IMR-90 (cell line): Measurements from ENCODE around the gene RAD18.
A peak's percentile ranks its signal among the peaks of the same experiment; 100 is the strongest.

Experiments used
- BHLHE40 ChIP-seq: fragments of 150-350 bp; IDR thresholded peaks from 2 replicates; pipeline ENCODE4 v1.6.1; 2016; ENCODE audit warnings: mild to moderate bottlenecking, low read depth, low read length
- CEBPB ChIP-seq: IDR thresholded peaks from 2 replicates; pipeline ENCODE4 v1.6.1; 2012; ENCODE audit warnings: low read depth, low read length, improper control_type of control experiment
- MAZ ChIP-seq: IDR thresholded peaks from 2 replicates; pipeline ENCODE4 v1.6.1; 2012; ENCODE audit warnings: low read depth, mild to moderate bottlenecking, low read length, improper control_type of control experiment, moderate library complexity, borderline replicate concordance
- POLR2A ChIP-seq: IDR thresholded peaks from 2 replicates; pipeline ENCODE4 v1.6.1; 2012; ENCODE audit warnings: mild to moderate bottlenecking, low read depth, low read length
- SMC3 ChIP-seq: fragments of 150-350 bp; IDR thresholded peaks from 2 replicates; pipeline ENCODE4 v1.6.1; 2016; ENCODE audit warnings: low read depth, mild to moderate bottlenecking, antibody characterized with exemption, low read length, moderate library complexity
- USF2 ChIP-seq: fragments of 150-350 bp; IDR thresholded peaks from 2 replicates; pipeline ENCODE4 v1.6.1; 2017; ENCODE audit warnings: mild to moderate bottlenecking, antibody characterized with exemption, low read length, low read depth
- TF ChIP-seq, protein P1 (sequence below): conservative IDR thresholded peaks from 2 replicates; pipeline ENCODE4 v1.5.1; 2012; ENCODE audit warnings: mild to moderate bottlenecking, low read depth, low read length, improper control_type of control experiment

DNA sequence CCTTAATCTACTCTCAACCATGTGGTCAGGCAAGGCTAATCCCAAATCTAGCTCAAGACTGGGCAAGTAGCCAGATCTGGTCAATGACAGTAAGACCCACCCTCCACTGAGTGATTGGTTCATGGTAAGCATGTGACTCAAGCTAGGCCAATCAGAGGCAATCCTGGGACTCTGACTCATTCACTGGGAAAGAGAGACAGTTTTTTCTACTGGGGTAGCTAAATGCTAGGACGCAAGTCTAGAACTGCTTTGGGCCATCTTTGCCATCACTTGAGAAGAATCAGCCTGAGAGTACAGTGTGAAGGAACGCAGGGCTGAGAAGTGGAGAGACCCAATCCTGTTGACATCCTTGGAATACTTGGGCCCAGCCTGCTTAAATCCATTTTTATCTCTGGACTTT lies 9.4 kb upstream of the RAD18 start:
- TF ChIP-seq, protein P1, sequence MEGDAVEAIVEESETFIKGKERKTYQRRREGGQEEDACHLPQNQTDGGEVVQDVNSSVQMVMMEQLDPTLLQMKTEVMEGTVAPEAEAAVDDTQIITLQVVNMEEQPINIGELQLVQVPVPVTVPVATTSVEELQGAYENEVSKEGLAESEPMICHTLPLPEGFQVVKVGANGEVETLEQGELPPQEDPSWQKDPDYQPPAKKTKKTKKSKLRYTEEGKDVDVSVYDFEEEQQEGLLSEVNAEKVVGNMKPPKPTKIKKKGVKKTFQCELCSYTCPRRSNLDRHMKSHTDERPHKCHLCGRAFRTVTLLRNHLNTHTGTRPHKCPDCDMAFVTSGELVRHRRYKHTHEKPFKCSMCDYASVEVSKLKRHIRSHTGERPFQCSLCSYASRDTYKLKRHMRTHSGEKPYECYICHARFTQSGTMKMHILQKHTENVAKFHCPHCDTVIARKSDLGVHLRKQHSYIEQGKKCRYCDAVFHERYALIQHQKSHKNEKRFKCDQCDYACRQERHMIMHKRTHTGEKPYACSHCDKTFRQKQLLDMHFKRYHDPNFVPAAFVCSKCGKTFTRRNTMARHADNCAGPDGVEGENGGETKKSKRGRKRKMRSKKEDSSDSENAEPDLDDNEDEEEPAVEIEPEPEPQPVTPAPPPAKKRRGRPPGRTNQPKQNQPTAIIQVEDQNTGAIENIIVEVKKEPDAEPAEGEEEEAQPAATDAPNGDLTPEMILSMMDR = no peak
- TF ChIP-seq CEBPB = no peak
- TF ChIP-seq SMC3 = no peak
- TF ChIP-seq POLR2A = no peak
- TF ChIP-seq USF2 = peak; percentile 75
- TF ChIP-seq MAZ = no peak
- TF ChIP-seq BHLHE40 = no peak
